HG03095 (cell line): ENCODE data around the gene DCTPP1.
"Not testable (repeated sequence)": the region's sequence is repeated elsewhere in the genome, so short reads cannot be mapped to it uniquely, and the experiment has no call there.

Experiments
- ATAC-seq: cut with Tn5 transposase; IDR thresholded peaks from one replicate; pipeline ENCODE4 v1.9.1; 2021; ENCODE audit warnings: moderate library complexity; ENCODE audit not compliant: unreplicated experiment

The DCTPP1 gene

DNA sequence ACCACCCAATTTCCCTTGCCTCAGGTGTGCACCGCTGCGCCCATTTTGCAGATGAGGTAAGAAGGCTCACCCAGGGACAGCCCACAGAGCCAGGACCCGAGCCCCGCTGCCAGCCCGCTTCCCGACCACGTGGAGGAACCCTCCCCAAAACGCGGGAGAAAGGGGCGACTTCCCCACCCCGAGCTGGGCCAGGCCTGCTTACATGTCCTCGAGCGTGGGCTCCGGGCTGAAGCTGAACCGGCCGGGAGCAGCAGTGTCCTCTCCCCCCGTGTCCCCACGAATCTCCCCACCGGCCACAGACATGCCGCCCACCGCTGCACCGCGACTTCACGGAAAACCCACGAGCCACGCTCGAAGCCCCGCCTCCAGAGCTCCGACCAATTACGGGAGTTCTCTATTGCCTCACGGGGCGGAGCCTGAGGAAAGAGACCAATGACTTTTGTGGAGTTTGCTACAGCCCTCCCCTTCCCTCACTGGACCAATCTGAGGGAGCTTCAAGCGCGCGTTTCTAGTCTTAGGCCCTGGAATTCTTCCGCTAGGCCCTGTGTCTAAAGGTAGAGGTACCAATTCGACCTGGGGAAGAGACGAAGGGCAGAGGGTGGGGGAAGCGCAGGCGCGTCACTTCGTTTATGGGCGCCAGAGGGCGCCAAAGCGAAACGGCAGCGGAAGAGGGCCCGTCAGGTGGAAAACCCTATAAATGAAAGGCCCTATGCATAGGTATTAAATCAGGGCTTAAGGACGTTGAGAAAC, at the start of gene DCTPP1:
Gene DCTPP1, minus strand, starts transcription at position 353 of the 750 bp plus-strand sequence. Its CDS starts 50 bp downstream, at position 303.
- peak; percentile 87 for ATAC-seq

DNA sequence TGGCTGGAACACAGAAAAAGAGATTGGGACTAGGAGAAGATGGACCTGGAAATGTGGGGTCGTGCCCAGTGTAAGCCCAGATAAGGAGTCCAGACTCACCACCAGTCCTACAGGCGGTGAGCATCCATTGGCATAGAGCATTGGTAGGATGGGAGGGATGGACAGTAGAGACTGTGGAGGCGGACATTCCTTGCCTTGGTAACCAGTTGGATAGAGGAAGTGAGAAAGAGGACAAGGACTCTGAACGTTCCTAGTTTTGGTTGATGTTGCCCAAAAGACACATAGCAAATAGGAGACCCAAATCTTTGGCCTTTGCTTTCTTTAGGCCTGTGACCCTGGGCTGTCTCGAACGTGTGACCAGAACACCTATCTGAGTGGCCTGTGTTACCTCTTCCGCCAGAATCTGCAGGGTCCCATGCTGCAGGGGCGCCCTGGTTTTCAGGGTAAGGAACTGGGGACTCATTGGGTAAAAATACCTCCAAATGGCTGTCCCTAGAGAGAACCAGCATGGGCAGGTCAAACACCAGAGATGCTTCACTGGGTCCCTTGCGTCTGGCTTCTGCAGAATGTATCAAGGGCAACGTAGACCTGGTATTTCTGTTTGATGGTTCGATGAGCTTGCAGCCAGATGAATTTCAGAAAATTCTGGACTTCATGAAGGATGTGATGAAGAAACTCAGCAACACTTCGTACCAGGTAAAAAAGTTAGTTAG, 49.1 kb upstream of the DCTPP1 start:
- no peak for ATAC-seq

DNA sequence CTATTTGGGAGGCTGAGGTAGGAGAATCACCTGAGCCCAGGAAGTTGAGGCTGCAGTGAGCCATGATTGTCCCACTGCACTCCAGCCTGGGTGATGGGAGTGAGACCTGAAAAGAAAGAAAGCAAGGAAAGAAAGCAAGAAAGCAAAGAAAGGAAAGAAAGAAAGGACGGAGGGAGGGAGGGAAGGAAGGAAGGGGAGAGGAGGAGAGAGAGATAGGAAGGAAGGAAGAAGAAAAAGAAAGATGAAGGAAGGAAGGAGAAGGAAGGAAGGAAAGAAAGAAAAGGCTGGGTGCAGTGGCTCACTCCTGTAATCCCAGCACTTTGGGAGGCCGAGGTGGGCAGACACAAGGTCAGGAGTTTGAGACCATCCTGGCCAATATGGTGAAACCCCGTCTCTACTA, 47.9 kb upstream of the DCTPP1 start:
- ATAC-seq: not testable (repeated sequence)

DNA sequence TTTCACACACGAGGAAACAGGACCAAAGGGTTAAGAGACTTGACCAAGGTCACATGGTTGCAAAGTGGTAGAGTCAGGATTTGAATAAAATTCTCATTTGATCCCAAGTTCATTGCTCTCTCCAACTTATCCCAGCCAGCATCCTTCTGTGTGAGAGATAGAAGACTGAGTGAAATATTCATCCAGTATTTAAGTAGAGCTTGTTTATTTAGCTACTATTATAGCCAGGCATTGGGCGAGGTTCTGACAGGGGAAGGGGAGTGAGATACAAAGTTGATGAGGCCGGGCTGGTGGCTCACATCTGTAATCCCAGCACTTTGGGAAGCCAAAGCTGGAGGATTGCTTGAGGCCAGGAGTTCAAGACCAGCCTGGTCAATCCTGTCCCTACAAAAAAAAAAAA, 47.2 kb upstream of the DCTPP1 start:
- no peak for ATAC-seq

DNA sequence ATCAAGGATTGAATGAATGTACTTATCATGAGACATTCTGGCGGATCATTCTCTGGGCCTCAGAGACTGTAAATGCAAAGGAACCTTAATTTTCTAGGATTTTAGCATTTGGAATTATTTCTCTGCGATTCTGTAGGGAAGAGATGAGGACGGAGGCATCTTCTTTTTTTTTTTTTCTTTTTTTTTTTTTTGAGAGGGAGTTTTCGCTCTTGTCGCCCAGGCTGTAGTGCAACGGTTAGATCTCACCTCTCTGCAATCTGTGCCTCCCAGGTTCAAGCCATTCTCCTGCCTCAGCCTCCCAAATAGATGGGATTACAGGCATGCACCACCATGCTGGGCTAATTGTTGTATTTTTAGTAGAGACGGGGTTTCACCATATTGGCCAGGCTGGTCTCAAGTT, 44.9 kb upstream of the DCTPP1 start:
- no peak for ATAC-seq

DNA sequence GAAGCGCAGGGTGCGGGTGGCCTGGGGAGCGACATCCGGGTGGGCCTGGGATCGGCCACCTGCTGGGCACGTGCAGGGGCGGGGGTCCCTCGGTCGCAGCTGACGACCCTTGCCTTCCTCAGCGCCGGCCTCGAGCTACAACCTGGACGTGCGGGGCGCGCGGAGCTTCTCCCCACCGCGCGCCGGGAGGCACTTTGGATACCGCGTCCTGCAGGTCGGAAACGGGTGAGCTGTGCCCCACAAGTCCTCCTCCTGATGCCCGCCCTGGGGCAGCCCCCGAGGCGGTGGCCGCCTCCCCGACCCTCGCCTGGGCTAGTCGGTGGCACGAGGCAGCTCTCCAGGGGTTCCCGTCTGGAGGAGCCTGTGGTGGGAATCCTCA, 44.2 kb upstream of the DCTPP1 start:
- ATAC-seq: no peak

DNA sequence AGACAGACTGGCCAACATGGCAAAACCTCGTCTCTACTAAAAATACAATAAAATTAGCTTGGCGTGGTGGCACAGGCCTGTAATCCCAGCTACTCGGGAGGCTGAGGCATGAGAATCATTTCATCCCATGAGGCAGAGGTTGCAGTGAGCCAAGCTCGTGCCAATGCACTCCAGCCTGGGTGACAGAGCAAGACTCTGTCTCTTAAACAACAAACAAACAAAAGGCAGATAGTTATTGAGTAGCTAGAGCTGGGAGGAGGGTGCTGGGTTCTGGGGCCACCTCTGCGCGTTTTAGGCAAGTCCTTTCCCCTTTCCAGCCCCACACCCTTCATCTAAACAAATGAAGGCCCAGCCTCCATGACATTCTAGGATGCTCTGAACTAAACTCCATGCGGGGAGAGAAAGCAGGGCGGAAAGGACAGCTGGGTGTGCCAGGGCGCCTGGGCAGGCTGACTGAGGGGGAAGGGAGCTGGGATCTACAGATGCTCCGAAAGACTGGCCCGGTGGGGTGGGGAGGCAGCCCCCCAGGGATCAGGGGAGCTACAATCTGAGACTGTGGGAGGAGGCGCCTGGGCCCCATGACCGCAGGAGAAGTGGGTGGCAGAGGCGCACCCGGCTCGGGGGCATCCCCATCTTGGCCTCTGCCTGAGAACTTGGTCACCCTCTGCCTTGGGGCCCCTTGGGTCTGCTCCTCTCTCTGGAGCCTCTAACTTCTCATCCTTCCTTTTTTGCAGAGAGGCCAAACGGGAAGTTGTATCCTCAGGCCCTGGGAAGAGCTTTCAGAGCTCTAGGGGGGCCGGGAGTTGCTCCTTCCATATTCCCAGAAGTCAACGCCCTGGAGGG, 43.6 kb upstream of the DCTPP1 start:
- no peak for ATAC-seq

DNA sequence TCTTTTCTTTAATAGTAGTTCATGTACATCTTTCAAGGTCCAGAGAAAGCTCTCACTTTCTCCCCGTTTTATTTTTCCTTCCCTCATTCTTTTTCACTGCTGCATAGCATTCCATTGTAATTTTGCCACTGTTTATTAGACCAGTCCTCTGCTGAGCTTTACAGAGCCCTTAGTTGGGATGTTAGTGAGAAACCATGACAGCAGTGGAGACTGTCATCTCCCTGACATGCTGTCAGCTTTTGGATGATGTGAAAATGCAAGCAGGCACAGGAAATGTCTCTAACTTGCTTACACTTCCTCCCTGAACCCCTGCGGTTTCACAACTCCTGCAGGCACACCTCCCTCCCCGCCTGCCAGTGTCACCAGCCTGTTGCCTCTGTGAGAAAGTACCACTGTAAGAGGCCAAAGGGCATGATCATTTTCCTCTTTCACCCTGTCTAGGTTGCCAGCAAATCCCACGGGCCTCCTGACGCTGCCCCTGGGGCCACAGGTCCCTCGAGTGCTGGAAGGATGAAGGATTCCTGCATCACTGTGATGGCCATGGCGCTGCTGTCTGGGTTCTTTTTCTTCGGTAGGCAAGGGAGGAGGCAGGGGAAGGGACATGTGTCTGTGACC, 42.6 kb upstream of the DCTPP1 start, which contains the start of gene ITGAL:
Gene ITGAL, plus strand, starts transcription at position 415 of the 615 bp plus-strand sequence. Its CDS starts 96 bp downstream, at position 511.
- ATAC-seq: peak; percentile 40

DNA sequence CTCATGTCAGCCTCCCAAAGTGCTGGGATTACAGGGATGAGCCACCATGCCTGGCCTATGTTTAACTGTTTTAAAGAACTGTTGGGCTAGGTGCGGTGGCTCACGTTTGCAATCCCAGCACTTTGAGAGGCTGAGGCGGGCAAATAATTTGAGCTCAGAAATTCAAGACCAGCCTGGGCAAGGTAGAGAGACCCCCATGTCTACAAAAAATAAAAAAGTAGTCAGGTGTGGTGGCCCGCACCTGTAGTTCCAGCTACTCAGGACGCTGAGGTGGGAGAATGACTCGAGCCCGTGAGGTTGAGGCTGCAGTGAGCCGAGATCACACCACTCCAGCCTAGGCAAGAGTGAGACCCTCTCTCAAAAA, 40.8 kb upstream of the DCTPP1 start:
- ATAC-seq: no peak

DNA sequence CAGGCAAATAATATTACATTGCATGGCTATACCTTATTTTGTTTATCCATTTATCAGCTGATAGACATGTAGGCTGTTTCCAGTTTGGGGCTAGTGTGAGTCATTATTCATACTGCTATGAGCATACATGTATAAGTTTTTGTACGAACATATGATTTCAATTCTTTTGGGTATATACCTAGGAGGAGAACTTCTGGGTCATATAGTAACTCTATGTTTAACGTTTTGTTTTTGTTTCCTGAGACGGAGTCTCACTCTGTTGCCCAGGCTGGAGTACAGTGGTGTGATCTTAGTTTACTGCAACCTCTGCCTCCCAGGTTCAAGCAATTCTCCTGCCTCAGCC, 40.3 kb upstream of the DCTPP1 start:
- ATAC-seq: no peak

DNA sequence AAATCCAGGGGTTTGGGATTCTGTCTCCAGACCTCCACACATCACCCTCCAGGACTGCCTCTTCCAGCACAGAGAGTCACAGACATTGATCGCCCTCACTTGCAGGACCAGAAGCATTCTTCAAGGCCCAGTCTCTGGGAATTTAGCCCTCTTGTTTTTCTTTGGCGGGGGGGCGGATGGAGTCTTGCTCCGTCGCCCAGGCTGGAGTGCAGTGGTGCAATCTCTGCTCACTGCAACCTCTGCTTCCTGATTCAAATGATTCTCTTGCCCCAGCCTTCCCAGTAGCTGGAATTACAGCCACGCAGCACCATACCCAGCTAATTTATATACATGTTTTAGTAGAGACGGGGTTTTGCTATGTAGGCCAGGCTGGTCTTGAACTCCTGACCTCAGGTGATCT, 34.2 kb upstream of the DCTPP1 start:
- ATAC-seq: no peak

DNA sequence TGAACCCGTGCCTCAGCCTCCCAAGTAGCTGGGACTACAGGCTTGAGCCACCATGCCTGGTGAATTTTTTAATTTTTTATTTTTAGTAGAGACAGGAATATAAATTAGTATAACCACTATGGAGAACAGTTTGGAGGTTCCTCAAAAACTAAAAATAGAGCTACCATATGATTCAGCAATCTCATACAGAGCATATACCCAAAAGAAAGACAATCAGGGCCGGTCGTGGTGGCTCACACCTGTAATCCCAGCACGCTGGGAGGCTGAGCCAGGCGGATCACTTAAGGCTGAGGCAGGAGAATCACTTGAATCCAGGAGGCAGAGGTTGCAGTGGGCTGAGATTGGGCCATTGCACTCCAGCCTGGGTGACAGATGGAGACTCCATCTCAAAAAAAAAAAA, 31.6 kb upstream of the DCTPP1 start:
- not testable (repeated sequence) for ATAC-seq

DNA sequence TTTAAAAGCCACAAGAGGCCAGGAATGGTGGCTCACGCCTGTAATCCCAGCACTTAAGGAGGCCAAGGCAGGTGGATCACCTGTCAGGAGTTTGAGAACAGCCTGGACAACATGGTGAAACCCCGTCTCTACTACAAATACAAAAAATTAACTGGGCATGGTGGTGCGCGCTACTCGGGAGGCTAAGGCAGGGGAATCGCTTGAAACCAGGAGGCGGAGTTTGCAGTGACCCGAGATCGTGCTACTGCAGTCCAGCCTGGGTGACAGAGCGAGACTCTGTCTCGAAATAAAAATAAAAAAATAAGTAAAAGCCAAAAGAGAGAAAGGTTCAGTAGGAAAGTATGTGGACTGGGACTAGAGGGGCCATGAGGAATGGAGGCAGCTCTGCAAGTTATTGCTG, 29.6 kb upstream of the DCTPP1 start:
- no peak for ATAC-seq

DNA sequence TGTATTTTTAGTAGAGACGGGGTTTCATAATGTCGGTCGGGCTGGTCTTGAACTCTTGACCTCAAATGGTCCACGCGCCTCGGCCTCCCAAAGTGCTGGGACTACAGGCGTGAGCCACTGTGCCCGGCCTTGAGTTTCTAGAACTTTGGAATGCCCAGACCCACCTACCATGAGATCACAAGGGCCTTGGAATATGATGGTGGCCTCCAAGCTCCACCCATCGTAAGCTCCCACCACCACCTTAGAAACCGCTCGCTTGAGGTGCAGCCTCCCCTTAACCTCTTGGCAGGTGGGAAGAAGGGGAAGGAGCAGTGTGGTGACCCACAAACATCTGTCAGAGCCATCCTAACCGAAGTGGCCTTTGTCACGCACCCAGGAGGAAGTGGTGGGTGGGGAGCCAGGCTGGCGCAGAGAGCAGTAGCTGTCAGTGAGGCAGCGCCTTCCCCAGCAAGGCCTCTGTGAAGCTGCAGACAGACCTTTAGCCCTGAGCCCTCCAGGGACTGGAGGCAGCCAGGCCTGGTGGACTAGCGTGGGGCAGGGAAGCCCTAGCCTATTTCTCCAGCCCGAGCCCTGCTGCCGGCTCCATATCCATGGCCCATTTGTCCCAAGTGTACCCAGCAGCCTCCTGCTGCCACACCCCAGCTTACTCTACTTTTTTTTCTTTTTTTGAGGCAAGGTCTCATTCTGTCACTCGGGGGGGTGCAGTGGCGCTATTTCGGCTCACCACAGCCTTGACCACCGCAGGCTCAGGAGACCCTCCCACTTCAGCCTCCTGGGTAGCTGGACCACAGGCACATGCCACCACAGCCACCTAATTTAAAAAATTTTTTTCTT, 28.9 kb upstream of the DCTPP1 start:
- peak; percentile 72 for ATAC-seq

DNA sequence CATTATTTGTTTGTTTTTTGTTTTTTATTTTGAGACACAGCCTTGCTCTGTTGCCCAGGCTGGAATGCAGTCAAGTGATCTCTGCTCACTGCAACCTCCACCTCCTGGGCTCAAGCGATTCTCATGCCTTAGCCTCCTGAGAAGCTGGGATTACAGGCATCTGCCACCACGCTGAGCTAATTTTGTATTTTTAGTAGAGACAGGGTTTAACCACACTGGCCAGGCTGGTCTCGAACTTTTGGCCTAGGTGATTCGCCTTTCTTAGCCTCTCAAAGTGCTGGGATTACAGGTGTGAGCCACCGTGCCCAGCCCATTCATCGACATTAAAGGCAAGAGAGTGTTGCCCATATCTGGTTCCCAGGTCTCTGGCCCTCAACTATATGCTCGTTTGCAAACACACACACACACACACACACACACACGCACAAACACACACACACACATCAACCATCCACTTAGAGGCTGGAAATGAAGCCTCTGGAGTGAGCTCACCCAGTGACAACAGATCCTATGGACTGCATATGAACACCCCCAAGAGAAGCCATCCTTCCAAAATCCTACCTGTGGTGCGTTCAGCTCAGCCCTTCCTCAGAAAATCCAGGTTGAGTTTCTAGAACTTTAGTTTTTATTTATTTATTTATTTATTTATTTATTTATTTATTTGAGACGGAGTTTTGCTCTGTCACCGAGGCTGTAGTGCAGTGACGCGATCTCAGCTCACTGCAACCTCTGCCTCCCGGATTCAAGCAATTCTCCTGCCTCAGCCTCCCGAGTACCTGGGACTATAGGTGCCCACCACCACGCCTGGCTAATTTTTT, 28.1 kb upstream of the DCTPP1 start:
- no peak for ATAC-seq

DNA sequence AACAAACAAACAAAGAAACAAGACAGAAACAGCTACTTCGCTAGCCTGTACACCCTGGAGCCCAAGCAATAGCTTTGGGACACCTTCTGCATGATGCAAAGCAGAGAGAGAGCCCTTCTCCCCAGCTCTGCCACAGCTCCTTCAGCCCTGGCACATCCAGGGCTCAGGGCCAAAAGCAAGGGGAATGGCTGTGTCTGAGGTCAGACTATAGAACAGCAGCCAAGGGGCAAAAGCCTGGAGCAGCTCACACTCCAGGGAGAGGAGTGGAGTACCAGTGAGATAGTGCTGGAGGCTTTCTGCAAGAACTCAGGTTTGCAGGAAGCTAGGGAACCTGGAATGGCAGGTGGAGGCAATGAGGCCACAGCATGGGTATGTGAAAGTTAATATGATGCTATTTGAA, 27.4 kb upstream of the DCTPP1 start:
- no peak for ATAC-seq

DNA sequence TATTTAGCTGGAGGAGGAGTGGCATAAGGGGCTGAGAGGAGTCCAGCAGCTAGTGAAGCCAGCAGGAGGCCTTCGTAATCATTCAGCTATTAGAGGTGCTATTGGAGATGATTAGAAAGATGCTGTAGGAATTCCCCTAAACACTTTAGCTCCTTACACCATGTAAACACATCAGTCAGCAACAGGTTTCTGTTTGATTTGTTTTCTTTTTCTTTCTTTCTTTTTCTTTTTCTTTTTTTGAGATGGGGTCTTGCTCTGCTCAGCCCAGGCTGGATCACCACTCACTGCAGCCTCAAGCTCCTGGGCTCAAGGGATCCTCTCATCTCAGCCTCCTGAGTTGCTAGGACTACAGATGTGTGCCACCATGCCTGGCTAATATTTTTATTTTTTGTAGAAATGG, 26.5 kb upstream of the DCTPP1 start:
- ATAC-seq: no peak

DNA sequence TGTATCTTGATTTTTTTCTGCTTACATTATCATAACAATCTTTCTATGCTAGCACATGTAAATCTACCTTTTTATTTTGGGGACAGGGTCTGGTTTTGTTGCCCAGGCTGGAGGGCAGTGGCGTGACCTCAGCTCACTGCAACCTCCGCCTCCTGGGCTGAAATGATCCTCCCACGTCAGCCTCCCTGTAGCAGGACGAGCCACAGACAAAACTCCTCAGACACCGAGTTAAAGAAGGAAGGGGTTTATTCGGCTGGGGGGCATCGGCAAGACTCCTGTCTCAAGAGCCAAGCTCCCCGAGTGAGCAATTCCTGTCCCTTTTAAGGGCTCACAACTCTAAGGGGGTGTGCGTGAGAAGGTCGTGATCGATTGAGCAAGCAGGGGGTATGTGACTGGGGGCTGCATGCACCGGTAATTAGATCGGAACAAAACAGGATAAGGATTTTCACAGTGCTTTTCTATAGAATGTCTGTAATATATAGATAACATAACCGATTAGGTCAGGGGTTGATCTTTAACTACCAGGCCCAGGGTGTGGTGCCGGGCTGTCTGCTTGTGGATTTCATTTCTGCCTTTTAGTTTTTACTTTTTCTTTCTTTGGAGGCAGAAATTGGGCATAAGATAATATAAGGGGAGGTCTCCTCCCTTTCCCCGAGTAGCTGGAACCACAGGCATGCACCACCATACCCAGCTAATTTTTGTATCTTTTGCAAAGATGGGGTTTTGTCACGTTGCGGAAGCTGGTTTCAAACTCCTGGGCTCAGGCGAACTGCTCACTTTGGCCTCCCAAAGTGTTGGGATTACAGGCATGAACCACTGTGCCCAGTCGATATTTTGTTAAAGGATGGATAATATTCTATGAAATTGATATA, 23.1 kb upstream of the DCTPP1 start:
- ATAC-seq: not testable (repeated sequence)

DNA sequence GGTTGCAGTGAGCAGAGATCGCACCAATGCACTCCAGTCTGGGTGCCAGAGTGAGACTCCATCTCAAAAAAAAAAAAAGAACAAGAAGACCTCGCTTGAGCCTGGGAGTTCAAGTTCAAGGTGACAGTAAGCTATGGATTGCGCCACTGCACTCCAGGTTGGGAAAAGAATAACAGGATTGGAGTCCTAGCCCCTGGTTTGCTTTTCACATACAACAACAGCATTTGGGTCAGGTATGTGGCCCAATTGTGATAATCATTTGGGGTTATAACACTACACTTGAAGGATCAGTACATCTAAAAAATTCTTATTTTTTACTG, 19.2 kb upstream of the DCTPP1 start:
- no peak for ATAC-seq
